NT2/D1 (cell line): ENCODE measurements around the gene ASMTL.

Source experiments
- SUZ12 ChIP-seq: IDR thresholded peaks from 2 replicates; pipeline ENCODE4 v1.6.1; 2011; ENCODE audit not compliant: insufficient read length, insufficient read depth; ENCODE audit errors: extremely low read depth
- YY1 ChIP-seq: IDR thresholded peaks from 2 replicates; pipeline ENCODE4 v1.6.1; 2011; ENCODE audit not compliant: insufficient read length, insufficient read depth
- ZNF274 ChIP-seq: IDR thresholded peaks from 2 replicates; pipeline ENCODE4 v1.6.1; 2011; ENCODE audit warnings: mild to moderate bottlenecking, low read depth, low read length

GRCh38 chrX:1475881-1476280 is 23.2 kb upstream of the ASMTL start:
- no peak for TF ChIP-seq YY1
- no peak for TF ChIP-seq ZNF274
- TF ChIP-seq SUZ12 = no peak
